ENCODE data around the gene PIMREG.

DNA sequence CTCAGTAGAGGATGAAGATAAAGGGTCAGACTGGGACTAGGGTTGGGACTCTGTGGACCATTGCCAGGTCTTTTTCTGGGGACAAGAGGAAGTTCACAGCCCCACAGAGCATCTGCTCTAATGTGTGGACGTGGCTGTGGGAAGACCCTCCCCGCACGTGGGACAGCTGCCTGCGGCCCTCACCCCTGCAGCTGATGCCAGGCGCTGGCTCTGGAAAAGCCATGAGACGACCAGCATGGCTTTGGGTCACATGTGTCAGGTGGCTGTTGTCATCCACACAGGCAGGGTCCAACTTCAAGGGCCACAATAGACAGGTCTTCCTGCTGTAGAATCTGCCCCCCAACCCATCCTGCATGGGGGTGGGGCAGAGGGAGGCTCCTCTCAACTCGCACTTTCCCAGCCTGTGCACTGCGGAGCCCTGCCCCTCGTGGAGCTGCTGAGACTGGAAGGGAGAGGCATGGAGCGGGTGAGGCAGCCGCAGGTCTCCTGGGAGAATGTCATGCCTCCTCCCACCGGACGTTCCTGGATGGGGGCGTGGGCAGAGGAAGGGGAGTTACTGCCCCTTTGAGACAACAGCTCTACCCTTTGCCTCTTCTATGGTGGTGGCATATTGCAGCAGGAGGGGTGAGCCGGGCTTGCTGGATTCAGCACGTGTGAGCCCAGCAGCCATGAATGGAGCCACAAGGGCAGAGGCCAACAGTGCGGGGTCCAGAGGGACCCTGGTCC lies 53.4 kb downstream of the PIMREG start:
- no peak for TF ChIP-seq ZNF384 (IDR thresholded peaks at IDR 0.05)
- TF ChIP-seq BHLHE40 (IDR thresholded peaks at IDR 0.05; ENCODE audit: borderline replicate concordance), result no peak
- TF ChIP-seq SP1 (IDR thresholded peaks at IDR 0.05), result no peak
- TF ChIP-seq SUZ12 (IDR thresholded peaks at IDR 0.05), result no peak
- TF ChIP-seq FOXA1 (IDR thresholded peaks at IDR 0.05), result no peak
